Spleen (tissue), 11 donors: ENCODE measurements around the gene KDM4B. TPM values are rescaled to one million over a fixed set of nuclear protein-coding genes. Genes with fewer than 3 reads are reported as not detected.

Experiments used
- DNase-seq: peaks from one replicate; pipeline ENCODE4 v3.0.0-alpha.2; 2020
- H3K27ac ChIP-seq, 8 donors: fragments of 200-600 bp; sonication (generic) in 7 of 8; 1 replicate in 4 of 8; 2 replicates in 4 of 8; pipeline versions ENCODE4 v1.5.0 to v1.8.0; 2016 to 2021; ENCODE audit warnings: inconsistent platforms in 4 of 8, mild to moderate bottlenecking in 4 of 8, moderate library complexity in 1 of 8
- H3K27me3 ChIP-seq, 7 donors: fragments of 200-600 bp; sonication (generic) in 6 of 7; replicated peaks in 1 of 7; 1 replicate in 4 of 7; 2 replicates in 3 of 7; pipeline versions ENCODE4 v1.5.0 to v1.8.0; 2016 to 2021; ENCODE audit warnings: inconsistent platforms in 3 of 7, mild to moderate bottlenecking in 1 of 7
- H3K36me3 ChIP-seq, 6 donors: fragments of 200-600 bp; sonication (generic) in 5 of 6; 1 replicate in 4 of 6; 2 replicates in 2 of 6; pipeline versions ENCODE4 v1.5.0 to v1.8.0; 2016 to 2021; ENCODE audit warnings: inconsistent platforms in 2 of 6
- H3K4me1 ChIP-seq, 6 donors: fragments of 200-600 bp; sonication (generic) in 5 of 6; 1 replicate in 3 of 6; 2 replicates in 3 of 6; pipeline versions ENCODE4 v1.5.0 to v1.8.0; 2016 to 2021; ENCODE audit warnings: inconsistent platforms in 3 of 6
- H3K4me3 ChIP-seq, 8 donors: fragments of 200-600 bp; sonication (generic) in 7 of 8; 1 replicate in 4 of 8; 2 replicates in 4 of 8; pipeline versions ENCODE4 v1.5.0 to v1.8.0; 2016 to 2021; ENCODE audit warnings: inconsistent platforms in 4 of 8, mild to moderate bottlenecking in 4 of 8, moderate library complexity in 2 of 8
- H3K9me3 ChIP-seq, 8 donors: fragments of 200-600 bp; sonication (generic) in 7 of 8; 1 replicate in 4 of 8; 2 replicates in 4 of 8; pipeline versions ENCODE4 v1.5.0 to v1.8.0; 2016 to 2021; ENCODE audit warnings: inconsistent platforms in 4 of 8
- POLR2A ChIP-seq, 3 donors: fragments of 450-650 bp; IDR thresholded peaks; one replicate each; pipeline ENCODE4 v1.5.1; 2017; ENCODE audit warnings: antibody characterized with exemption in 3 of 3, mild to moderate bottlenecking in 1 of 3
- POLR2AphosphoS5 ChIP-seq, 3 donors: sonication (generic); formaldehyde crosslinking; IDR thresholded peaks; one replicate each; pipeline ENCODE4 v1.5.1; 2017; ENCODE audit warnings: antibody characterized with exemption in 3 of 3
- WGBS, 5 donors: extraction: QIAGEN DNeasy Blood & Tissue Kit in 3 of 5; methylation state at CpG; one replicate each; pipeline versions ENCODE4 v1.1.5 to v1.1.7; 2013 to 2018; 5-methylcytosine and 5-hydroxymethylcytosine counted together
- intact Hi-C: fragments of 100-400 bp; cut with DNase I; formaldehyde crosslinking; loops from one replicate; pipeline ENCODE4 v1.15.0; 2023; ENCODE audit warnings: low total_unique reads
- polyA plus RNA-seq, 3 donors: library from polyadenylated mRNA; stranded (reverse); fragments of 200-250 nt; gene quantifications; one replicate each; pipeline ENCODE4 v1.2.1, GENCODE V29; 2013
- total RNA-seq, 7 donors: library from RNA; depleted of rRNA in 3 of 7; stranded (reverse); fragments of >200 nt in 3 of 7; fragmentation: NEBNext Ultra II Directional in 4 of 7; extraction: Animal tissue kit (Norgen Biotek cat#: 25700) in 4 of 7; gene quantifications; one replicate each; pipeline versions ENCODE4 v1.1.0 to v1.2.1, GENCODE V29; 2016 to 2021
- TF ChIP-seq, protein P1 (sequence below), 11 experiments: fragments of 200-600 bp in 7 of 11; fragments of 450-650 bp in 4 of 11; sonication (generic) in 4 of 11; IDR thresholded peaks in 8 of 11; conservative IDR thresholded peaks in 3 of 11; 1 replicate in 7 of 11; 2 replicates in 4 of 11; pipeline versions ENCODE4 v1.4.0 to v1.8.0; 2016 to 2021; ENCODE audit warnings: antibody characterized with exemption in 11 of 11, inconsistent platforms in 4 of 11, mild to moderate bottlenecking in 1 of 11
- donor health status: healthy with polysubstance abuse.
- donor health status: DM: no; HTN: no; CAD: no; lungs with moderate emphysema.
- donor health status: DM: no; HTN: no; CAD: no.
- donor health status: Bipolar disorder and iron deficiency.
- donor health status: healthy.
- donor health status: DM: no; HTN: no; CAD: no.
- donor health status: DM: yes; HTN: yes; CAD: no.

KDM4B gene
- total and polyA plus RNA-seq, 10 donors: 18.3 to 80.5 (median 52.4) TPM

DNA sequence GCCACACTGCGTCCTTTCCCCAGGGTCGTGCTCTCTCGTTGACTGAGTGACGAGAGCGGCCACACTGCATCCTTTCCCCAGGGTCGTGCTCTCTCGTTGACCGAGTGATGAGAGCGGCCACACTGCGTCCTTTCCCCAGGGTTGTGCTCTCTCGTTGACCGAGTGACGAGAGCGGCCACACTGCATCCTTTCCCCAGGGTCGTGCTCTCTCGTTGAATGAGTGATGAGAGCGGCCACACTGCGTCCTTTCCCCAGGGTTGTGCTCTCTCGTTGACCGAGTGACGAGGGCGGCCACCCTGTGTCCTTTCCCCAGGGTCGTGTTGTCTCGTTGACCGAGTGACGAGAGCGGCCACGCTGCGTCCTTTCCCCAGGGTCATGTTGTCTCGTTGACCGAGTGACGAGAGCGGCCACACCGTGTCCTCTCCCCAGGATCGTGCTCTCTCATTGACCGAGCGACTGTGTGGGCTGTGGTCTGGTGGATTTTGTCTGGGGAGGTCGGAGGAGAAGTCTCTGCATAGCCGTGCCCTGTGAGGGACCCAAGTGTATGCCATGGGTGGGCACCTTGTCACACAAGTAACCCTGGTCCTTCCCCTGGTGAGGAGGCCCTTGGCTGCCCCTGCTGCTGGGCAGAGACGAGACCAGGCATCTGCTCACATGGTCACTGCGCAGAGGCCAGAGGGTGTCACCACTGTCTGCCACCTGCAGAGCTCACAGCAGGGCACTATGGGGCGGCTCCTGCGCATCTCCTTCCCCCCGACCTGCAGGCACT, 107.7 kb downstream of the KDM4B start:
- H3K27ac ChIP-seq: peak overlapping the region in 5 of 8 donors; percentile 1 to 70 (median 65)
- DNase-seq: no peak
- H3K36me3 ChIP-seq: peaks cover 0 to 88% (median 50%) of the 10 kb centered on the region in 6 donors
- peaks cover 13 to 63% (median 34%) of the 10 kb centered on the region in 6 donors for H3K4me1 ChIP-seq
- no peak overlapping the region for H3K4me3 ChIP-seq
- intact Hi-C loops: loop anchor here (10.0 kb wide), 1 partner anchor 48 kb away; no protein-coding TSS in a partner anchor
- H3K9me3 ChIP-seq: no peaks in the 10 kb centered on the region
- no peak for TF ChIP-seq POLR2A (IDR thresholded peaks at IDR 0.05)
- TF ChIP-seq, protein P1, sequence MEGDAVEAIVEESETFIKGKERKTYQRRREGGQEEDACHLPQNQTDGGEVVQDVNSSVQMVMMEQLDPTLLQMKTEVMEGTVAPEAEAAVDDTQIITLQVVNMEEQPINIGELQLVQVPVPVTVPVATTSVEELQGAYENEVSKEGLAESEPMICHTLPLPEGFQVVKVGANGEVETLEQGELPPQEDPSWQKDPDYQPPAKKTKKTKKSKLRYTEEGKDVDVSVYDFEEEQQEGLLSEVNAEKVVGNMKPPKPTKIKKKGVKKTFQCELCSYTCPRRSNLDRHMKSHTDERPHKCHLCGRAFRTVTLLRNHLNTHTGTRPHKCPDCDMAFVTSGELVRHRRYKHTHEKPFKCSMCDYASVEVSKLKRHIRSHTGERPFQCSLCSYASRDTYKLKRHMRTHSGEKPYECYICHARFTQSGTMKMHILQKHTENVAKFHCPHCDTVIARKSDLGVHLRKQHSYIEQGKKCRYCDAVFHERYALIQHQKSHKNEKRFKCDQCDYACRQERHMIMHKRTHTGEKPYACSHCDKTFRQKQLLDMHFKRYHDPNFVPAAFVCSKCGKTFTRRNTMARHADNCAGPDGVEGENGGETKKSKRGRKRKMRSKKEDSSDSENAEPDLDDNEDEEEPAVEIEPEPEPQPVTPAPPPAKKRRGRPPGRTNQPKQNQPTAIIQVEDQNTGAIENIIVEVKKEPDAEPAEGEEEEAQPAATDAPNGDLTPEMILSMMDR (IDR thresholded peaks at IDR 0.05 in 8 of 11, conservative IDR thresholded peaks at IDR 0.05 in 3 of 11): no peak
- no peaks in the 10 kb centered on the region for H3K27me3 ChIP-seq
- 86 to 98% (median 87%) methylated on average over 26 to 43 of the region's 44 CpGs for WGBS, 5 donors

DNA sequence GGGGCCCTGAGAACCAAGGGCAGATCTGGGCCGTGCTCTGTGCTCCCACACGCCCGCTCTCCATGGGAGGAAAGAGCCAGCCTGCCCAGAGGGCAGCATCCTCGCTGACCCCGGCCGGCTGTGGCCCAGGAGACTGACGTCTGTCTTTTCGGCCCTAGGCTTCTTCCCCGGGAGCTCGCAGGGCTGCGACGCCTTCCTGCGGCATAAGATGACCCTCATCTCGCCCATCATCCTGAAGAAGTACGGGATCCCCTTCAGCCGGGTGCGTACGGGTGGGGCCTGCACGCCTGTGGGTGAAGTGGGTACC, 108.2 kb downstream of the KDM4B start:
- intact Hi-C loops: loop anchor here (10.0 kb wide), 1 partner anchor 48 kb away; no protein-coding TSS in a partner anchor
- no peak for DNase-seq
- Histone ChIP-seq H3K9me3 (no peaks in the 10 kb centered on the region), H3K27me3 (no peaks in the 10 kb centered on the region), H3K27ac (peak overlapping the region in 6 of 8 donors; percentile 1 to 70 (median 59)), H3K4me1 (peaks cover 13 to 57% (median 32%) of the 10 kb centered on the region in 6 donors), H3K36me3 (peaks cover 0 to 88% (median 54%) of the 10 kb centered on the region in 6 donors), H3K4me3 (no peak overlapping the region)
- TF ChIP-seq POLR2A (IDR thresholded peaks at IDR 0.05) (no peak), POLR2AphosphoS5 (IDR thresholded peaks at IDR 0.05) (peak in 1 of 3 donors; percentile 18)
- TF ChIP-seq, protein P1 (IDR thresholded peaks at IDR 0.05 in 8 of 11, conservative IDR thresholded peaks at IDR 0.05 in 3 of 11): no peak
- WGBS, 5 donors: 93 to 98% (median 97%) methylated on average over 16 to 19 of the region's 19 CpGs

DNA sequence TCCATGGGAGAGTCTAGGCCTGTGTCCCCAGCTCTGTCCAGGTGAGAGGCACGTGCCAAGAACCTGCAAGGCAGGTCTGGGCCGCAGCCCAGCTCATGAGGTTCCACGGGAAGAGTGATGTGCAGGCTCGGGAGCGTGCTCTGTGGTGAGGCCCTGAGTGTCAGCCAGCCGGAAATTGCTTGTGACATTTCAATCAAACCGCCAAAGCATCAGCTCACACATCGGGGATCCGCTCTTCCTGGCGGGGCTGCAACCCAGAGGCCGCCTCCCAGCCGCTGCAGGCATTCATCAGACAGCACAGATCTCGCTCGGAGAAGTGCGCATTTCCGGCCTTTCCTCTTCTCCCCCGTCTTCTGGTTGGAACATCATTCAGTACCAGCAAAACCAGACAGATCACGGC, 109.3 kb downstream of the KDM4B start:
- Histone ChIP-seq H3K27ac (peak overlapping the region in 7 of 8 donors; percentile 36 to 71 (median 66)), H3K4me3 (no peak overlapping the region), H3K27me3 (no peaks in the 10 kb centered on the region), H3K9me3 (no peaks in the 10 kb centered on the region), H3K4me1 (peaks cover 13 to 47% (median 31%) of the 10 kb centered on the region in 6 donors), H3K36me3 (peaks cover 0 to 88% (median 60%) of the 10 kb centered on the region in 6 donors)
- TF ChIP-seq POLR2AphosphoS5 (IDR thresholded peaks at IDR 0.05): peak; percentile 49 to 70 (median 64)
- TF ChIP-seq, protein P1 (IDR thresholded peaks at IDR 0.05 in 8 of 11, conservative IDR thresholded peaks at IDR 0.05 in 3 of 11): no peak
- WGBS, 5 donors: 73 to 84% (median 79%) methylated on average over 17 to 18 of the region's 18 CpGs
- intact Hi-C loops: loop anchor here (10.0 kb wide), 1 partner anchor 47 kb away; no protein-coding TSS in a partner anchor
- no peak for DNase-seq

DNA sequence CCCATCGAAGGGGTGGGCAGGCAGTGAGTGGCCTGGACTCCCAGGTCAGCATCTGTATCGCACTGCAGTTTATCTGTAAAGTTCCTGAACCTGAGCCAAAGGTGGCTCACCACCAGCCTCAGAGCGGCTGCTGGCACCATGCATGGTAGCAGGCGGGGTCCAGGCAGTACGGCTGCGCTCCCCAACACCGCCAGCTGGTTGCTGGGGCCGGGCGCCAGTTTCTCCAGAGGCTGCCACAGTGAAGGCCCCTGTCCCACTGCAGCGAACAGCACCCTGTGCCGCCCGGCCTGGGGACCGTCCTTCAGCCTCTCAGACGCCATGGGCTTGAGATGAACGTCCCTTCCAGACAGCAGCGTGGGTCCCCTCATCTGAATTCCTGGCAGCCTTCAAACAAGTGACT, 109.8 kb downstream of the KDM4B start:
- TF ChIP-seq POLR2A (IDR thresholded peaks at IDR 0.05) (no peak), POLR2AphosphoS5 (IDR thresholded peaks at IDR 0.05) (no peak)
- TF ChIP-seq, protein P1 (IDR thresholded peaks at IDR 0.05 in 8 of 11, conservative IDR thresholded peaks at IDR 0.05 in 3 of 11): no peak
- intact Hi-C loops: loop anchor here (10.0 kb wide), 1 partner anchor 46 kb away; no protein-coding TSS in a partner anchor
- H3K36me3 ChIP-seq: peaks cover 0 to 89% (median 60%) of the 10 kb centered on the region in 6 donors

More for the DNA sequence above, 109.8 kb downstream of the KDM4B start:
- 83 to 93% (median 92%) methylated on average over 5 to 16 of the region's 16 CpGs for WGBS, 5 donors
- peak overlapping the region in 7 of 8 donors; percentile 36 to 71 (median 66) for H3K27ac ChIP-seq
- H3K27me3 ChIP-seq: no peaks in the 10 kb centered on the region
- H3K4me1 ChIP-seq: peaks cover 13 to 42% (median 28%) of the 10 kb centered on the region in 6 donors
- no peak overlapping the region for H3K4me3 ChIP-seq
- H3K9me3 ChIP-seq: no peaks in the 10 kb centered on the region
- DNase-seq: no peak
